Stimulated activated CD4-positive, alpha-beta T cell treated with anti-CD3 and anti-CD28 coated beads, Interleukin-1b, Interleukin-23, amount 100 ng/mL, for 48 hours (primary cell): Measurements from ENCODE around the gene STOML2.
"Not testable (repeated sequence)": the region's sequence is repeated elsewhere in the genome, so short reads cannot be mapped to it uniquely, and the experiment has no call there.

Experiments
- DNase-seq: peaks from one replicate; pipeline ENCODE4 v3.0.0-alpha.2; 2020

The STOML2 gene, protein sequence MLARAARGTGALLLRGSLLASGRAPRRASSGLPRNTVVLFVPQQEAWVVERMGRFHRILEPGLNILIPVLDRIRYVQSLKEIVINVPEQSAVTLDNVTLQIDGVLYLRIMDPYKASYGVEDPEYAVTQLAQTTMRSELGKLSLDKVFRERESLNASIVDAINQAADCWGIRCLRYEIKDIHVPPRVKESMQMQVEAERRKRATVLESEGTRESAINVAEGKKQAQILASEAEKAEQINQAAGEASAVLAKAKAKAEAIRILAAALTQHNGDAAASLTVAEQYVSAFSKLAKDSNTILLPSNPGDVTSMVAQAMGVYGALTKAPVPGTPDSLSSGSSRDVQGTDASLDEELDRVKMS

DNA sequence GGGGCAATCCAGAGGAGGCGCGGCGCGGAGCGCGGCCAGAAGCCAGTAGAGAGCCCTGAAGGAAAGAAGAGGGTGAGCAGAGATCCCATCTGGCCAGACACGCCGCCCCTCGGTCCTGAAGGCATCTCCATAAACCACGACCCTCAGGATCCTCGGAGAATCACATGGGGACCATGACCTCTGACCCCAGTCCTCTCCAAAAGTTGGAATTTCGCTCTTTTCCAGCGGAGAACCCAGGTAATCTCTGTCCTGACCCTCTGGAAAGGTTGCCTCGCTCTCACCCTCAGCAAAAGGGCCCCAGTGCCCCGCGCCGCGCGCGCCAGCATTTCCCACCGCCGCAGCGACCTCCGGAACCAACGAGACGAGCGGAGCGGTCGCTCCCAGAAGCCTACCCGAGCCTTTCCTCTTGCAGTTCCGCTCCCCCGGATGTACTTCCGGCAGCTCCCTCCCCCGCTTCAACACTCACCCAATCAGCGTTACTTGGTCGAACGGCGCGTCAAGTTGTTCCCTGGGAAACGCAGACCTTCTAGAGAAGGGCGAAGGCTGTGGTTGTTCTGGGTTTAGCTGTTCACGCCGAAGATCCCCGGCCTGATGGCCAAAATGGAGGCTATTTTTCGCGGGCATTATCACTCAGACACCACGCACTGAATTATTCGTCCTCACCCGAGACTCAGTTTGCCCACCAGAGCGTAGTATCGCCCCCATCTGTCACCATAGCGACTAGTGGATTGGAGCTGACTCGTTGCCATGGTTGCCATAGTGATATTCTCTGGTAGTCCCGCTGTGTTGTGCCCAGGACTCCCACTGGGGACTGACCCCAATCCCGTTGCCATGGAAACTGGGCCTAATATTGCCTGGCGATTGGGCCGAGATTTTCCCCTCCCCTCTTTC is at the start of gene STOML2:
STOML2 (minus strand) TSS at position 363 of the 891 bp plus-strand sequence; CDS start at position 326, 37 bp downstream.
- peak; percentile 94 for DNase-seq

DNA sequence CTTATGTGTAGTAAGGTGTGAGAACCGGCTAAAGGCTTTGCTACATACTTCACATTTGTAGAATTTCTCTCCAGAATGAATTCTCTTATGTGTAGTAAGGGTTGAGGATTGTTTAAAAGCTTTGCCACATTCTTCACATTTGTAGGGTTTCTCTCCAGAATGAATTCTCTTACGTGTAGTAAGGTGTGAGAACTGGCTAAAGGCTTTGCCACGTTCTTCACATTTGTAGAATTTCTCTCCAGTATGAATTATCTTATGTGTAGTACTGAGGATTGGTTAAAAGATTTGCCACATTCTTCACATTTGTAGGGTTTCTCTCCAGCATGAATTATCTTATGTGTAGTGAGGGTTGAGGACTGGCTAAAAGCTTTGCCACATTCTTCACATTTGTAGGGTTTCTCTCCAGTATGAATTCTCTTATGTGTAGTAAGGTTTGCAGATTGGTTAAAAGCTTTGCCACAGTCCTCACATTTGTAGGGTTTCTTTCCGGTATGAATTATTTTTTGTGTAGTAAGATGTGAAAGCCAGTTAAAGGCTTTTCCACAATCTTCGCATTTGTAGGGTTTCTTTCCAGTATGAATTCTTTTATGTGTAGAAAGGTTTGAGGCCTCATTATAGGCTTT is 45.1 kb upstream of the STOML2 start:
- not testable (repeated sequence) for DNase-seq

- DNase-seq: no peak
Observed at GRCh38 chr9:35142037-35142436, 39.1 kb upstream of the STOML2 start.

DNA sequence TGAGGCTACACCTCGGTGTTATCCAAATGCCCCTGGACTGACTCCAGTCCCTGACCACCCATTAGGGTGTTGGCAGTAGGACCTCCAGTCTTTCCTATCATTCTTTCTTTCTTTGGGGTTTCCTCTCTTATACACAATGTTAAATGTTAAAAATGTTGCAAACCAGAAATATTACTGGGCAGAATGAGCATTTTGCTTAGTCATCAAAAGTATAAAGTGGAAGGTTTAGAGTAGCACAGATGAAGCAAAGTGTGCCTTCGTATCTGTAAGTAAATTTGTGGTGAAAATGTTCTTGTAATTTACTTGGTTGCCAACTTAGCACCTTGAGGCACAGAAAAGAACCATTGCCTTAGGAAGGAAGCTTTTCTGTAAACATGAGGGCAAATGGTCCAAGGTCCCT is 37.2 kb upstream of the STOML2 start:
- no peak for DNase-seq

GRCh38 chr9:35136866-35137265 is 33.9 kb upstream of the STOML2 start:
- no peak for DNase-seq

DNA sequence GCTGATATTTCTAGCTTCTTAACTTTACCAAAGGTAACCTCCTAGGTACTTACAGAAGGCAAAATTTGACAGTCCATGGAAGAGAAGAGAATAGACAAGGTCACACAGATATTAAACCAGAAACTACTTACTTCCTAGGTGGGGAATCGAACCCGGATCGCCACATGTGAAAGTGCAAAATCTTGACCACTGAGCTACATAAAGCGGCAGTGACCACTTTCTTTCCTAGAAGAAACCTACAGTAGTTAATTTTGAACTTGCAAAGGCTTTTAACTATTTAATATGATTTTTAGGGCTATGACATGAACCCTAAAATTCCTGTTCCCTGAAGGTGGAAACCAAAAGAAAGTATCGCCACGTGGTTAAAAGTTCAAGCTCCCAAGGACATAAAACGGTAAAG is 33.1 kb upstream of the STOML2 start:
- DNase-seq: no peak

DNA sequence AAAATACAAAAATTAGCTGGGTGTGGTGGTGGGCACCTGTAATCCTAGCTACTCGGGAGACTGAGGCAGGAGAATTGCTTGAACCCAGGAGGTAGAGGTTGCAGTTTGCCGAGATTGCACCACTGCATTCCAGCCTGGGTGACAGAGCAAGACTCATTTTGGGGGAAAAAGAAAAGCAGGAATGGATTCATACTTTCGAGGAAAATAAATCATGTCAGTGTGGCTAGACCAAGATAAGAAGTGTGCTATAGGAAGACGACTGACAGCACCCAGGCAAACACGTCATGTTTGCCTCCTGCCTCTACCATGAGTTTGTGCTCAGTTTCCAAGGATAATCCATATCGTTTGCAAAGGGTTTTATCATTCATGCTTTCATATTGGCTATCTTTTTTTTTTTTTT is 32.0 kb upstream of the STOML2 start:
- DNase-seq: no peak

- DNase-seq: peak; percentile 87
Observed at GRCh38 chr9:35116898-35117551, 14.1 kb upstream of the STOML2 start.

GRCh38 chr9:35116539-35116897 is 13.6 kb upstream of the STOML2 start:
- DNase-seq: no peak

GRCh38 chr9:35115680-35116538 is 13.0 kb upstream of the STOML2 start, which contains the start of gene ATOSB:
ATOSB (minus strand) TSS chr9:35115862; CDS start chr9:35108274, 7,588 bp downstream.
- DNase-seq: peak; percentile 95

DNA sequence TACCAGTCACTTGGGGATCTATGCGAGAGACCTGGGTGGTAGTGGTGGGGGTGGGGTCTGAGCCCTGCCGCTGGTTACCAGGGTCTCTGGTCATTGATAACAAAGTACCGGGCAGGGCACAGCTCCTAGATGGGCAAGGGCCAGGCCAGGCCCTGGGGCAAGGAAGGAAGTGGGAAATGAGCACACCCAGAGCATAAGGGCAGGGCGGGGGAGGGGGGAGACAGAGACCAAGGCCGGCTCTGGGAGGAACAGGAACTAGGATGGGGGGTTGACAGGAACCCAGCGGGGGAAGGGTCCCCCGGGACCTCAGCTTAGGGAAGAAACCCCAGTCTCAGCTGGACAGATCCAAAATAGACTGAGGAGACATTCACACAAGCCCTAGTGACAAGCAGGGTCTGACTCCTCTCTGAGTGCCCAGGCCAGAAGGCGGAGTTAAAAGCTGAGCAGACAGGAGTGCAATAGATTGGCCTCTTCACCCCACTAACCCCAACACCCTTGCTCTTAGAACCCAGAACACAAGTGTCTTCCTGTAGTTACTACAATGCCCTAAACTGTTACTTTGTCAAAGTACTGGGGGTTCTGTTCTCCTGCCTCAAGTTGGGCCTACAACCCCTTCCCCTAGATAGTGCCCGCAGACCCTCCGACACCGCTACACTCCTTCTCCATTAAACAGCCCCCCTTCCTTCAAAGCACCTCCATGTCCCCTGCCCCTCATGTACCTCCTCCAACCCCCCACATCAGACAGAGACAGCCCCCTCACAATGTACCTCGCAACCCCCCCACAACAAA is 12.1 kb upstream of the STOML2 start:
- DNase-seq: peak; percentile 49

- peak; percentile 74 for DNase-seq
Observed at GRCh38 chr9:35114113-35114839, 11.3 kb upstream of the STOML2 start.

- DNase-seq: no peak
Observed at GRCh38 chr9:35112257-35113020, 9.5 kb upstream of the STOML2 start.

- peak; percentile 97 for DNase-seq
Observed at GRCh38 chr9:35111001-35111933, 8.3 kb upstream of the STOML2 start.

- DNase-seq: no peak
Observed at GRCh38 chr9:35110327-35110761, 7.4 kb upstream of the STOML2 start.

- DNase-seq: no peak
Observed at GRCh38 chr9:35108946-35109575, 6.1 kb upstream of the STOML2 start.

DNA sequence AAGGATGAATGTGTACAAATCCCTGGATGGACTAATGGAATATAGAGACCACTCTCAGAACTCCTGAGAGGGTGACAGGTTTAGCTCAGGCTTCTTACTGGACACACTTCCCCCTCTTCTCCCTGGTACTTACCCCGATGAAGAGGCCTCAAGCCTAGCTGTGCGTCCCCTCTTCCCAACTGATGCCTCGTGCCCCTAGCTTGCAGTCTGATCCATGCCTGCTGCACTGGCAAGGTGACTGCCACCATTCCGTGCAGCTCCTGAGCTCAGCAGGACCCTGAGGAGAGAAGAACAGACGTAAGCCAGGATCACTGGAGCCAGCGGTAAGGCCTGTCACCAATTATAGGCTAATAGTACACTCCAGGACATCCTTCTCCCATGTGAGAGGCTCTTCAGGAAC is 5.5 kb upstream of the STOML2 start:
- DNase-seq: no peak
